MM.1S (cell line): ENCODE data around the gene EME2.

Experiments used
- CTCF ChIP-seq: fragments of 300-600 bp; sonication (generic); IDR thresholded peaks from 2 replicates; pipeline ENCODE4 v1.5.1; 2016; ENCODE audit warnings: antibody characterized with exemption, low read length, mixed read lengths
- EZH2 ChIP-seq: fragments of 300-600 bp; sonication (generic); optimal IDR thresholded peaks from 2 replicates; pipeline ENCODE3; 2017; ENCODE audit warnings: low read depth, mild to moderate bottlenecking, antibody characterized with exemption, low read length, mixed read lengths
- EZH2phosphoT487 ChIP-seq: fragments of 300-600 bp; sonication (generic); IDR thresholded peaks from 2 replicates; pipeline ENCODE4 v1.6.1; 2018; ENCODE audit warnings: antibody characterized with exemption, low read length

- no peak for TF ChIP-seq CTCF
- TF ChIP-seq EZH2 = no peak
- TF ChIP-seq EZH2phosphoT487 = no peak
Observed at GRCh38 chr16:1752853-1753252, 19.8 kb upstream of the EME2 start.
